B cell (primary cell): Measurements from ENCODE around the gene RRAGC. TPM values are rescaled to one million over a fixed set of nuclear protein-coding genes. Genes with fewer than 3 reads are reported as not detected.

Experiments
- ATAC-seq: fragments of 200-7000 bp; cut with Tn5 transposase; one replicate; pipeline ENCODE4 v1.10.0; 2021; ENCODE audit warnings: low read depth, mild to moderate bottlenecking, moderate number of reproducible peaks, moderate library complexity
- CTCF ChIA-PET: fragments of 350-600 bp; sonication (Branson Sonifier 250); formaldehyde crosslinking; loops from one replicate; lab custom pipeline; 2021; ENCODE audit warnings: antibody characterized with exemption, inconsistent platforms; lab: Charles Lee
- POLR2A ChIA-PET: fragments of 350-600 bp; sonication (Branson Sonifier 250); formaldehyde crosslinking; loops from one replicate; lab custom pipeline; 2021; ENCODE audit warnings: antibody characterized with exemption; lab: Charles Lee
- DNase-seq: peaks from one replicate; pipeline ENCODE4 v3.0.0; 2013
- H2AFZ ChIP-seq: 2 replicates; pipeline ENCODE4 v1.6.1; 2012; ENCODE audit warnings: mild to moderate bottlenecking, low read depth, low read length; ENCODE audit not compliant: insufficient read depth, poor library complexity, severe bottlenecking
- H3K27ac ChIP-seq, 2 donors: 1 replicate in 1 of 2; 2 replicates in 1 of 2; pipeline ENCODE4 v1.5.1; 2012 to 2013; ENCODE audit warnings: low read length in 2 of 2, mild to moderate bottlenecking in 2 of 2, moderate library complexity in 1 of 2
- H3K27me3 ChIP-seq, 4 experiments: fragments of 200-600 bp in 1 of 4; sonication (generic) in 1 of 4; replicated peaks in 1 of 4; 1 replicate in 2 of 4; 2 replicates in 2 of 4; pipeline versions ENCODE4 v1.6.1 to v1.7.0; 2013 to 2016; ENCODE audit warnings: low read length in 3 of 4, mild to moderate bottlenecking in 2 of 4, mixed read lengths in 1 of 4, moderate library complexity in 1 of 4; ENCODE audit not compliant: insufficient read depth in 4 of 4, control insufficient read depth in 3 of 4; ENCODE audit errors: control extremely low read depth in 1 of 4
- H3K36me3 ChIP-seq, 2 experiments: replicated peaks in 1 of 2; 1 replicate in 1 of 2; 2 replicates in 1 of 2; pipeline versions ENCODE4 v1.6.1 to v1.7.1; 2013; ENCODE audit warnings: low read length in 1 of 2; ENCODE audit not compliant: insufficient read depth in 2 of 2, control insufficient read depth in 1 of 2; ENCODE audit errors: control extremely low read depth in 1 of 2, extremely low read depth in 1 of 2
- H3K4me1 ChIP-seq, 2 donors: fragments of 200-600 bp in 1 of 2; sonication (generic) in 1 of 2; 1 replicate in 1 of 2; 2 replicates in 1 of 2; pipeline versions ENCODE4 v1.5.1 to v1.6.1; 2013 to 2017; ENCODE audit warnings: low read length in 2 of 2; ENCODE audit not compliant: control insufficient read depth in 2 of 2, insufficient read depth in 2 of 2
- H3K4me2 ChIP-seq: replicated peaks from 2 replicates; pipeline ENCODE3; 2012; ENCODE audit warnings: mild to moderate bottlenecking, low read depth, low read length; ENCODE audit not compliant: poor library complexity, severe bottlenecking
- H3K4me3 ChIP-seq, 5 experiments: fragments of 200-600 bp in 1 of 5; sonication (generic) in 1 of 5; 1 replicate in 3 of 5; 2 replicates in 2 of 5; pipeline versions ENCODE4 v1.5.1 to v1.7.0; 2011 to 2016; ENCODE audit warnings: low read length in 4 of 5, mild to moderate bottlenecking in 4 of 5, low read depth in 2 of 5, control low read depth in 1 of 5, moderate library complexity in 1 of 5; ENCODE audit not compliant: insufficient read depth in 1 of 5; ENCODE audit errors: control extremely low read depth in 1 of 5, extremely low read depth in 1 of 5
- H3K79me2 ChIP-seq: fragments of 200-600 bp; sonication (generic); one replicate; pipeline ENCODE4 v1.6.0; 2016; ENCODE audit warnings: low read length; ENCODE audit not compliant: control insufficient read depth, insufficient read depth
- H3K9ac ChIP-seq: fragments of 200-600 bp; sonication (generic); 2 replicates; pipeline ENCODE4 v1.6.1; 2017; ENCODE audit warnings: mild to moderate bottlenecking, low read length, moderate library complexity
- H3K9me3 ChIP-seq, 3 donors: one replicate each; pipeline versions ENCODE4 v1.6.1 to v1.7.1; 2013; ENCODE audit warnings: low read length in 2 of 3; ENCODE audit not compliant: control insufficient read depth in 2 of 3, insufficient read depth in 1 of 3; ENCODE audit errors: control extremely low read depth in 1 of 3
- H4K20me1 ChIP-seq: 2 replicates; pipeline ENCODE4 v1.6.0; 2012; ENCODE audit warnings: mild to moderate bottlenecking, low read length; ENCODE audit not compliant: insufficient read depth, control insufficient read depth, poor library complexity, severe bottlenecking
- H3K27ac Mint-ChIP-seq: one replicate; pipeline ENCODE4 v1.8.0; 2021; ENCODE audit warnings: mixed read lengths
- H3K27me3 Mint-ChIP-seq: one replicate; pipeline ENCODE4 v1.8.0; 2021; ENCODE audit warnings: mixed read lengths
- H3K4me1 Mint-ChIP-seq: one replicate; pipeline ENCODE4 v1.8.0; 2021; ENCODE audit warnings: mixed read lengths
- H3K4me3 Mint-ChIP-seq: one replicate; pipeline ENCODE4 v1.8.0; 2021; ENCODE audit warnings: mixed read lengths
- H3K9me3 Mint-ChIP-seq: one replicate; pipeline ENCODE4 v1.8.0; 2022; ENCODE audit warnings: mixed read lengths; ENCODE audit not compliant: insufficient read depth
- EZH2 ChIP-seq: IDR thresholded peaks from 2 replicates; pipeline ENCODE4 v1.6.1; 2012; ENCODE audit warnings: borderline replicate concordance, low read depth, mild to moderate bottlenecking, moderate library complexity, low read length; ENCODE audit not compliant: insufficient read depth, poor library complexity, severe bottlenecking
- whole genome bisulfite sequencing: methylation state at CpG from one replicate; pipeline ENCODE4 v1.1.5; 2013; ENCODE audit warnings: missing lambda C conversion rate; ENCODE audit not compliant: insufficient coverage; 5-methylcytosine and 5-hydroxymethylcytosine counted together
- intact Hi-C: fragments of 100-400 bp; cut with micrococcal nuclease; formaldehyde crosslinking; loops from one replicate; pipeline ENCODE4 v1.10.0; 2022
- polyA plus RNA-seq: library from polyadenylated mRNA; depleted of rRNA; stranded (reverse); fragments of >200 nt; gene quantifications from 2 replicates; pipeline ENCODE4 v1.2.3, GENCODE V29; 2012
- total RNA-seq, 2 donors: library from RNA; stranded (reverse); fragments of 120-200 nt in 1 of 2; gene quantifications; 1 replicate in 1 of 2; 2 replicates in 1 of 2; pipeline versions ENCODE4 v1.2.3 to v1.2.4, GENCODE V29; 2013 to 2022
- TF ChIP-seq, protein P1 (sequence below): fragments of 200-600 bp; IDR thresholded peaks from one replicate; pipeline ENCODE4 v1.8.0; 2022; ENCODE audit warnings: antibody characterized with exemption, mild to moderate bottlenecking

The RRAGC gene
- total and polyA plus RNA-seq, 2 donors (not counting 1 experiment from before 2014, with no cell fraction given), result 11.4 to 37.6 TPM

DNA sequence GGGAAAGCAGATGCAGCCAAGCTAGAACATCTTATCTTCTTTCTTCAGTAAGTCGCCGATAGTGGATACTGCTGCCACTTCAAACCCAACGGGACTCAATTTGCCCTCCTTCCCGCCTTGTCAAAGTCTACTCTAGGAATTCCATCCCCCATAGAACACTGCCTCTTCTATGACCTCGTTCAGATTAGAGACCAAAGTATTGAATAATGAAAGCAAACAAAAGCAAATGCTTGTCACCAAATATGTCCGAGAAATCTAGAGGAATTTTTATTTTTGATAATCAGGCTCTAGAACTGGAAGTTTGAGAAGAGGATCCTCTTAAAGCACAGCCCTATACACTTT lies 853 bp upstream of the RRAGC start:
- ATAC-seq (no peak), DNase-seq (no peak)
- intact Hi-C loops, result no loop called here
- Histone ChIP-seq H3K4me3 (peak overlapping the region; percentile 68 to 92 (median 83)), H3K36me3 (peaks cover 0 to 24% of the 10 kb centered on the region in 2 experiments), H2AFZ (peak overlapping the region; percentile 77), H3K9ac (peak overlapping the region; percentile 74), H3K79me2 (peaks cover 56% of the 10 kb centered on the region), H3K9me3 (no peaks in the 10 kb centered on the region), H3K27ac (peak overlapping the region; percentile 70 to 82), H4K20me1 (peaks cover 24% of the 10 kb centered on the region), H3K27me3 (no peaks in the 10 kb centered on the region), H3K4me2 (peak overlapping the region; percentile 73), H3K4me1 (peaks cover 22 to 31% of the 10 kb centered on the region in 2 donors)
- TF ChIP-seq EZH2, result no peak
- TF ChIP-seq, protein P1, sequence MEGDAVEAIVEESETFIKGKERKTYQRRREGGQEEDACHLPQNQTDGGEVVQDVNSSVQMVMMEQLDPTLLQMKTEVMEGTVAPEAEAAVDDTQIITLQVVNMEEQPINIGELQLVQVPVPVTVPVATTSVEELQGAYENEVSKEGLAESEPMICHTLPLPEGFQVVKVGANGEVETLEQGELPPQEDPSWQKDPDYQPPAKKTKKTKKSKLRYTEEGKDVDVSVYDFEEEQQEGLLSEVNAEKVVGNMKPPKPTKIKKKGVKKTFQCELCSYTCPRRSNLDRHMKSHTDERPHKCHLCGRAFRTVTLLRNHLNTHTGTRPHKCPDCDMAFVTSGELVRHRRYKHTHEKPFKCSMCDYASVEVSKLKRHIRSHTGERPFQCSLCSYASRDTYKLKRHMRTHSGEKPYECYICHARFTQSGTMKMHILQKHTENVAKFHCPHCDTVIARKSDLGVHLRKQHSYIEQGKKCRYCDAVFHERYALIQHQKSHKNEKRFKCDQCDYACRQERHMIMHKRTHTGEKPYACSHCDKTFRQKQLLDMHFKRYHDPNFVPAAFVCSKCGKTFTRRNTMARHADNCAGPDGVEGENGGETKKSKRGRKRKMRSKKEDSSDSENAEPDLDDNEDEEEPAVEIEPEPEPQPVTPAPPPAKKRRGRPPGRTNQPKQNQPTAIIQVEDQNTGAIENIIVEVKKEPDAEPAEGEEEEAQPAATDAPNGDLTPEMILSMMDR, result no peak
- Mint-ChIP-seq H3K27ac (peak overlapping the region; percentile 96), H3K9me3 (no peaks in the 10 kb centered on the region), H3K4me3 (peak overlapping the region; percentile 93), H3K27me3 (no peaks in the 10 kb centered on the region), H3K4me1 (peaks cover 50% of the 10 kb centered on the region)
- POLR2A ChIA-PET, result interaction anchor here (3.1 kb wide), 1 partner anchor 13 kb away, joined by 16 read pairs; the partner anchor contains the start of gene MYCBP
- 3% methylated on average over 4 of the region's 6 CpGs for WGBS
- CTCF ChIA-PET, result interaction anchor here (0.6 kb wide), 1 partner anchor 876 kb away, joined by 3 read pairs; no protein-coding TSS in a partner anchor

DNA sequence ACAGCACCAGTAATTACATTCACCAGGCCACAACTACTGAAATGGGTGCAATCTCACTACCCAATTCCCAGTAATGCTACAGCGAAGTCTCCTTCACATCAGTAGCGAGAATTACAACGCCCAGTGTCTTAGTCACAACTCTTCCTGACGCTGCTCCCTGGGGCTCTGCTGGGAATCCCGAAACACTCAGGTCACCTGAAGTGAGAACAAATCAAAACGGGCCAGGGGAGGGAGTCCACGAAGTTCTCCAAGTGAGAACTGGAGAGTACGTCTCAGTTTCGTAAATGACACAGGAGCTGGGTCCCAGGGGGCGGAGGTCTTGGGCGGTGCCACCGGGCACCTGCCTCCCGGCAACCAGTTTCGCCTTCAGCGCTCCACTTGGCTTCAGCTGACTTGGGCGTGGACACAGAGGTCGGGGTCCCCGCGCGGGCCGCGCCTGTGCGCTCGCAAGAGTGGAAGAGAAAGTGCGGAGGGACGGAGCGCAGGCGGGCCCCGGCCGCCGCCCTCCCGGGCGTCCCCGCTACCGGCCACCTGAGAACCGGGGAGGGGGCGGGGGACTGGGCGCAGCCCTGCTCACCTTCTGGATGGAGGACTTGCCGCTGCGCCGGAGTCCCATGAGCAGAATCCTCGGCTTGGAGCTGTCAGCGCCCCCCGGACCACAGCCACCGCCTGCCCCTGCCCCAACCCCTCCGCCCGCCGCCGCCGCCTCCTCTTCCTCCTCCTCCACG lies 575 bp downstream of the RRAGC start:
- intact Hi-C loops, result loop anchor here (1.0 to 5.0 kb wide), 8 partner anchors 14 to 1382 kb away; partner anchors contain the start of genes MYCBP and NDUFS5
- peak overlapping the region; percentile 66 to 90 (median 85) for H3K4me3 ChIP-seq
- ChIA-PET POLR2A (interaction anchor here (0.5 to 3.1 kb wide), 4 partner anchors 11 to 1673 kb away, joined by 3 to 16 read pairs (median 6); partner anchors contain the start of gene MYCBP), CTCF (no interaction called here)
- peak overlapping the region; percentile 73 for H3K4me2 ChIP-seq
- H3K4me1 Mint-ChIP-seq, result peaks cover 55% of the 10 kb centered on the region
- H3K9ac ChIP-seq, result peak overlapping the region; percentile 73
- peak overlapping the region; percentile 96 for H3K27ac Mint-ChIP-seq
- peaks cover 28% of the 10 kb centered on the region for H4K20me1 ChIP-seq
- H3K4me1 ChIP-seq, result peaks cover 22 to 31% of the 10 kb centered on the region in 2 donors
- peak overlapping the region; percentile 77 for H2AFZ ChIP-seq
- ATAC-seq, result peak; percentile 46
- no peaks in the 10 kb centered on the region for H3K9me3 ChIP-seq
- peak overlapping the region; percentile 93 for H3K4me3 Mint-ChIP-seq
- peaks cover 0 to 29% of the 10 kb centered on the region in 2 experiments for H3K36me3 ChIP-seq
- no peaks in the 10 kb centered on the region for H3K27me3 ChIP-seq
- no peaks in the 10 kb centered on the region for H3K9me3 Mint-ChIP-seq
- H3K79me2 ChIP-seq, result peaks cover 64% of the 10 kb centered on the region
- H3K27ac ChIP-seq, result peak overlapping the region; percentile 82 to 91
- 1% methylated on average over 51 of the region's 51 CpGs for WGBS
- no peaks in the 10 kb centered on the region for H3K27me3 Mint-ChIP-seq
- TF ChIP-seq EZH2, result no peak
- TF ChIP-seq, protein P1, result no peak
- peak; percentile 90 for DNase-seq
